GM19193 (cell line): ENCODE data around the gene PCCA.

ENCODE experiments used
- POLR2A ChIP-seq: IDR thresholded peaks from 4 replicates; pipeline ENCODE4 v1.6.1; 2011; ENCODE audit not compliant: insufficient read depth, insufficient read length; ENCODE audit errors: extremely low read depth

The PCCA gene

DNA sequence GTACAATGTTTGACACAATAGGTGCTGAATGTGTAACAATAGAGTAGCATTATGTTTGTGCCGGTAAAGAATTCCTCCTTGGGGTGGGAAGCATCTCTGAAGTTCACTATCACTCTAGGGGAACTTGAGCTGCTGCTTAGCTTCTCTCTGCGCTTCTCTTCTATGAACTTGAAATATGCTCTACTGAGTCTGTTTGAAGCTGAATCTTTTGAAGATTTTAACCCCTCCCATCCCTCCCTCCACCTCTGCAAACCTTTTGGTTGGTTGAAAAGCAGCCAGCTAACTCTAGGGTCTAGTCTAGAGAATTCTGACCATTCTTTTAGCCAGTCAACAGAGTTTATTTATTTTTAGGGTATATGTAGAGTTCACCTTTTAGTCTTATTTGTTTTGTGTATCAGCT is 2.5 kb downstream of the PCCA start:
- no peak for TF ChIP-seq POLR2A

DNA sequence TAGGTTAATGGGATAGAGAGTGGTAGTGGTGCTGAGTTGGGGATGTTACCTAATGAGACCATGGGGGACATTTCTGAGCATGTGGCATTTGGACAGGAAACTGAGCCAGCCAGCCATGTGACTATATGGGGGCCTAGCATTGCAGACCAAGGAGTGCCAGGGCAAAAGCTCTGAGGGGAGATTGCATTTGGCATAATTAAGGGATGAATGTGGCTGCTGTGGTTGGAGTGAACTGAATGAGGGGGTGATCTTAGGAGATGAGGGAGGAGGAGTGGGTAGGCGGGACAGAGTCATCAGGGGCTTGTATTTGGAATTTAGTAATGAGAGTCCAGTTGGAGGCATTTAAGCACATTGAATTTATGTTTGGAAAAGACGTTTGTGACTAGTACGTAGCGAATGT is 6.6 kb downstream of the PCCA start:
- no peak for TF ChIP-seq POLR2A

DNA sequence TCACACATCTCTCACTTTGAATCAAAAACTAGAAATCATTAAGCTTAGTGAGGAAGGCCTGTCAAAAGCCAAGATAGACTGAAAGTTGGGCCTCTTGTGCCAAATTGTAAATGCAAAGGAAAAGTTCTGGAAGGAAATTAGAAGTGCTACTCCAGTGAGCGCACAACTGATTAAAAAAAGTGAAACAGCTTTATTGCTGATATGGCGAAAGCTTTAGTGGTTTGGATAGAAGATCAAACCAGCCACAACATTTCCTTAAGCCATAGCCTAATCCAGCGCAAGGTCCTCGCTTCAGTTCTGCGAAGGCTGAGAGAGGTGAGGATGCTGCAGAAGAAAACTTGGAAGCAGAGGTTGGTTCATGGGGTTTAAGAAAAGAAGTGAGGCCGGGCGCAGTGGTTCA is 7.6 kb downstream of the PCCA start:
- TF ChIP-seq POLR2A: no peak

DNA sequence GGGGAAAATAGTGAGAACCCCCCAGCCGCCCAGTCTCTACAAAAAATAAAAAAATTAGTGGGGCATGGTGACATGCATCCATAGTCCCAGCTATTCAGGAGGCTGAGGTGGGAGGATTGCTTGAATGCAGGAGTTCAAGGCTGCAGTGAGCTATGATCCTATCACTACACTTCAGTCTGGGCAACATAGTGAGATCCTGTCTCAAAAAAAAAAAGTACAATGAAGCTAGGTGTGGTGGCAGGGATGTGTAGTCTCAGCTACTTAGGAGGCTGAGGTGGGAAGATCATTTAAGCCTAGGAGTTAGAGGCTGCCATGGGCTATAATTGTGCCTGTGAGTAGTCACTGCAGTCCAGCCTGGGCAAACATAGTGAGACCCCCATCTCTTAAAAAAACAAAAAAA is 8.9 kb downstream of the PCCA start:
- TF ChIP-seq POLR2A: no peak

DNA sequence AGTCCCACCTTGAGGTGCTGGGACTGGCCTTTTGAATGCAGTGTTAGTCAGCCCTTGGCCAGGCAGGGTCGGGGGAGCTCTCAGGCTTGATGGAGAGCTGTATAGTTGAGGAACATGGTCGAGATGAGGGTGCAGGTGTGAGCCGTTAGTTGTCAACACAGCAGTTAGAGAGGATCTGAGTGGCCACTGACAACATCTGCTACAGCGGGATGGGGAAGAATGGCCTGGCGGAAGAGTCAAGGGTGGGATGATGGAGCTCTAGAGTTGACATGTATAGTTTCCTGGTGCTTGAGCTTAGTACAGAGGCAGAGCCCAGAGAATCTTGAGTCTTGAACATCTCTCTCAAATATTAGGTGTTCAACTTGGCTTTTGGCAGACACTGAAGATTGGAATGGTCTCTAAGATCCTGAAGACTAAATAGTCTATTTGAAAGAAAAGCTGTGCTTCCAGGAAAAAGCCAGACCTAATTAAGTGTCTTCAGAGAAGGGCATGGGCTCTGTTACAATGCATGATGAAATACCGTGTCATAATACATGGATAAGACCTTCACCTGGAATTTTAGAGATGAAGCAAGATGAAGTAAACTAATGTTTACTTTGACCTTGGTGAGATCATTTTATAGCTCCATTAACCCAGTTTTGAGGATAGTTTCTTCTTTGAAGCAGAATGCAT is 9.7 kb downstream of the PCCA start:
- TF ChIP-seq POLR2A: no peak

DNA sequence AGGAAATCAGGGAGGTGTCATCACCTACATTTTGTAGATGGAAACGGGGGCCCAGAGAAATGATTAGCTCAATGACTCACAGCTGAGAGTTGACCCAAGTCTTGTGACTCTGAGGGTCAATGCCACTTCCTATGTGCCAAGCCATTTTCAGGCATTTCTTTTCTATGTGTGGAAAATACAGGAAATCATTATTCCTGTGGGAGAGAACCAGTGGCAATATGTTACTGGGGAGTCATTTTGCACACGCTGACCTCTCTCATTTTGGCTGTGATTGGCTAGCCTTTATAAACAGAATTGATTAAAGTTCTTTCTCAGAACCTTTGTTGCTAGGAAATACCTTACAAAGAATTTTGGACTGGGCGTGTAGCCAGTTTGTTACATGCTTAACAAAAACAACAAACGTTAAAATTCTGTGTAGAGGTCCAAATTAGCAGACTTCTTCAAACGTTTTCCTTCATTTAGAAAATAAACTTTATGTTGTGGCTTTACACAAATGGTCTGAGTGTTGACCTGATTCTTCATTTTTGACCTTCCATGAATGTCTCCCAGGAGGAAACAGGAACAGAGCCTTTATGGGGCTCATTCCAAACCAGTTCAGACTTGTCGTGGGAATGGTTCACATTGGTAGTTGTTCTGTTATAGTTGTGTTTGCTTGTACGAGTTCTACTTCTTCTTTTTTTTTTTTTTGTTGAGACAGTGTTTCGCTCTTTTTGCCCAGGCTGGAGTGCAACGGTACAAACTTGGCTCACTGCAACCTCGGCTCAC is 11.4 kb downstream of the PCCA start:
- TF ChIP-seq POLR2A: no peak

DNA sequence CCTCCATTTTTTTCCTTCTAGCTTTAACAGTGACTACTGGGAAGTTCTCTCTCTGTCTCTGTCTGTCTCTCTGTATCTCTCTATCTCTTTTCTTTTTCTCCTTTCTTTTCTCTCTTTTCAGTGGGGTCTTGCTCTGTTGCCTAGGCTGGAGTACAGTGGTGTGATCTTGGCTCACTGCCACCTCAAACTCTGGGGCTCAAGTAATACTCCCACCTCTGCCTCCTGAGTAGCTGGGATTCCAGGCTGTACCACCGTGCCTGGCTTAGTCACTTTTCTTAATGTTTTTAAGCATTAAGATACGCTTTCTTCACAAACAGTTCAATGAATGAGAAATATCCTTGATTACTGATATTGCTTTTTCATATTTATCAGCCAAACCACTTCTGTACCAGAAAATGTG is 13.1 kb downstream of the PCCA start:
- TF ChIP-seq POLR2A: no peak

DNA sequence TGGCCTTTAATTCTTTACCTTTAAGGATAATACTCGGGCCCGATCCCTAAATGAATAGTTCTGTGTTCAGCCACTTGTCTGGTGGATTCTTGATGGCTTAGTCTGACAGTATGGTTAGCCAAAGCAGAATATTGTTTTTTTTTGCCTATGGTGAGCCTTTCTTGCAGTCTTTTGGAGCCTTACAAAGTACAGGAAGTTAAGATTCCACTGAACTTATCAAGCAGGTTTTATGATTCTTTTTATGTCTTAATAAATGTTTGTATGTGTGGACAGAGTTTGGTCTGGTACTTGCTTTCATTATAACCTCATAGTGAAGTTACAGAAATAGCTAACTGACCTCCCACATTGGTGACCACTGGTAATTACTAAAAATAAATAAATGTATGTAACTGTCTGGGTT is 17.1 kb downstream of the PCCA start:
- no peak for TF ChIP-seq POLR2A

DNA sequence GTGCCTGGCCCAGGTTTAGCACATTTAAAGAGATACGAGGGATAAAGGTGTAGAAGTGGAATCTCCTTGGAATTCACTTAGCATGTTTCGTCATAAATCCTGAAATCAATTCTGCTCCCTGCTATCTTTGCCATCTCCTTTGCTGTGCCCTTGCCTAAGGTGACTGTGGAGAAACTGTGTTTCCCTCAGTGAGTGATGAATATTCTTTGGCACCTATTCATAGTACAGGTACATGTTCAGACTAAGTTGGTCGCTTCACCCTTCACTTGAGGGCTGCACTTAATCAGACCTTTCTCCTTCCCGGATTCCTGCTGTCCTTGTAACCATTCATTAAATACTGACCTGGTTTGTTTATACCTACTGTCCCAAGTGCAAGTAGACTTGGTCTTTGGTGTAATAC is 17.8 kb downstream of the PCCA start:
- no peak for TF ChIP-seq POLR2A

DNA sequence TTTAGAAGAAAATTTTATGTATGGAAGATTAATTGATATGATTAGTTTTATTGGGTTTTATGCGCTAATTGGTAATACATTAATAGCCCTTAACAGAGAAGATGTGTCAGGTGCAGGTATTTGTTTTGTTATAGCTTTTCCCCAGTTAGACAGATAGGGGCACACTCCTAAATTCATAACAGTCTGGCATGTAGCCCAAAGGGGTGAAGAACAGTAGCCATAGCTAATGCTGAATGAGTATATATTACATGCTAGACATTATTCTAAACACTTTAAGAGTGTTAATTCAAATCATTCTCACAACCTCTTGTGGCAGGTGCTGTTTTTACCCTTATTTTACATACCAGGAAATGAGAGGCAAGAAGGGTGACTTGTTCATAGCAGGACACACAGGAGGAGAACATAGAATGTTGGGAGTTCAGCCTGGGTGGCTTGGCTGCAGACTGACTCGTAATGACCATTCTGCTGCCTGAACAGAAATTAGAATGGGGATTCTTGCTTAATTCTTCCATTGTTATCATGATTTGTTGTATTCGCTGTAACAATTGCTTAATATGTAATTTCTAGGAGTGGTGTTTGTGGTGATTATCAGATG is 20.1 kb downstream of the PCCA start:
- TF ChIP-seq POLR2A: no peak

DNA sequence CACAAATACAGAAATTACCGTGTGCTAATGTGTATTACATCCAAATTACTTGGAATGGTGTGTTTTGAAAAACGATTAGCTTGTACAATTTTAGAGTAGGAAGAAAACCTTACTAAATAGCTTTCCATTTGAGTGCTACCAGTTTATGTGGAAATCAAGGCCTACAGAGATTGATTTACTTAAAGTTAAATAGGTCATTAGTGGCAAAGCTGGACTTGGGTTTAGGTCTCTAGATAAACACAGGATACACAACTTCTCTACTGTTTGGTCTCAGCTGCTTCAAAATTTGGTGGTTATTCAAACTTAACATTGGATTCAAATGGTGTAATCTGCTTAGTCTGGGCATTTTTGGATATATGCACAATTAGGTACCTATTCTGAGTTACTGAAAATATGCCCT is 21.4 kb downstream of the PCCA start:
- no peak for TF ChIP-seq POLR2A

DNA sequence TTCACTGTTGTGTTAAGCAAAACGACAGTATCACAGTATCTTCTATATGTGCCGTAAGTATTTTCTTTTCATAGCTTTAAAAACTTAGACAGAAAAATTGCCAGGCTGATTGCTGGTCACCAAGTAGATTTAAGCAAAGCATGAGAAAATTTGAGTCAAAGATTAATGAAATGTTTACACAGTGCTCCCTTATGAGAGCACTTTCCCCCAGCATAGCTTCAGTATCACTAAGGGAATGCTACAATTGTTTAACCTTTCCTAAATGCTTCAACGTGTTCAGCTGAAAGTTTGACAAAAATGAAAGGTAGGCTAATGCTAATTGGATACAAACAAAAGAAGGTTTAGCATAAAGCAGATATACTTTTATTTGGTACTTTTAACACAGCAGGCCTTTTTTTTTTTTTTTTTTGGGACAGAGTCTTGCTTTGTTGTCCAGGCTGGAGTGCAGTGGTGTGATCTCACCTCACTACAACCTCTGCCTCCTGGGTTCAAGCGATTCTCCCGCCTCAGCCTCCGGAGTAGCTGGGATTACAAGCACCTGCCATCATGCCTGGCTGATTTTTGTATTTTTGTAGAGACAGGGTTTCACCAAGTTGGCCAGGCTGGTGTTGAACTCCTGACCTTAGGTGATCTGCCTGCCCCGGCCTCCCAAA is 23.4 kb downstream of the PCCA start:
- no peak for TF ChIP-seq POLR2A

DNA sequence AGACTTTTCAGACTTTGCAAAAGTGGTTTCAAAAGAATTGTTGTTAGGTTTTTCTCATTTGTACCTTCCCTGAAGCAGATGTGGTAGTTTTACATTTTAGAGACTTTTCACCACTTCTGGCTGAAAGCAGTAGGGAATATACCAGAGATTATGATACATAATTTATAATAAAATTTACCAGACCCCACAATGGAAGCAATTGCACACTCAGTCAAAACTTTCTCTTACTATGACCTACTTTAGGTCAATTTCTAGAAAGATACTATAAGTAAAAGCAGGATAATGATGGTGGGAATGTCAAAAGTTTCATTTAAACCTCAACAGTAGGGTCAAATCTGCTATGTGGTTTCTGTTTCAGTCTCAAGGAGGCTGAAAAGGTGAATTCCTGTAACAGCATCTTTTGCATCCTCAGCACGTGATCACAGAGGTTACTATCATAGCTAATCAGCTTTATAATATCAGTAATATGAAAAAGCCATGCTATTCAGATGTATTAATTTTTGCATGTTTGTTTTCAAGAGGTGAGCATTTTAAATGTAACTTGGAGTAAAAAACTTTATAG is 26.9 kb downstream of the PCCA start:
- no peak for TF ChIP-seq POLR2A

DNA sequence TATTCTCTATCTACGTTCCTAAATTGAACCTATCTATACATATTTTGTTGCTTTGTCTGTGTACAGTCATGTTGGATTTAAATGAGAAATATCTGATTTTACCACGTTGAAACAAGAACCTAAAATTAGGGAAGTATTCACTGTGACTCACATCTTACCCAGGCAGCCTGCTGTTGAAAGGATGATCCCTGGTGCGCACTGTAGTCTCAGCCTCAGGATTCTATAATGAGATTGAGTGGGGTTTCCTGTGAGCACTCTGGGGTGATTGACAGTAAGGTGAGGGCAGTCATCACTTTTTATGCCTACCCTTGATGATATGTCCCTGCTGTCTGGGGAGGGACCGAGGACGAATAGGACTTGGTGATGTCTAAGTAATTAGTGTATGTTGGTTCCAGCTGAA is 35.4 kb downstream of the PCCA start:
- TF ChIP-seq POLR2A: no peak

DNA sequence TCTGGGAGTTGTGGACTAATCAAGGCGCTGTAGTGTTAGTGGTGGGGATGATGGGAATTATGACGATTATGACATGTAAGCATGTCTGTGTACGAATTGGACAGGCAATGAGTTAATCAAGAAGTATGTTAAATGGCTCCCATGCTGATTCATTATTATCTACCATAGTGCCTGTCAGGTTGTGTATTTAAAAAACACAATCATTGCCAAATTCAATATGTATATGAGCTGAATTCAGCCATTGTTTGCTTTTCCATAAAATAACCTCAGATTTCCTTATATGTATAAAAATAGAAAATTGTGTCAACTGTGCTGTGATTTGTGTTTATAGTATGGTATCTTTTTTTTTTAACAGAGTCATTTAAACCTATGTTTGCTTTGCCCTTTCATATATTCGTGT is 37.1 kb downstream of the PCCA start:
- TF ChIP-seq POLR2A: no peak

DNA sequence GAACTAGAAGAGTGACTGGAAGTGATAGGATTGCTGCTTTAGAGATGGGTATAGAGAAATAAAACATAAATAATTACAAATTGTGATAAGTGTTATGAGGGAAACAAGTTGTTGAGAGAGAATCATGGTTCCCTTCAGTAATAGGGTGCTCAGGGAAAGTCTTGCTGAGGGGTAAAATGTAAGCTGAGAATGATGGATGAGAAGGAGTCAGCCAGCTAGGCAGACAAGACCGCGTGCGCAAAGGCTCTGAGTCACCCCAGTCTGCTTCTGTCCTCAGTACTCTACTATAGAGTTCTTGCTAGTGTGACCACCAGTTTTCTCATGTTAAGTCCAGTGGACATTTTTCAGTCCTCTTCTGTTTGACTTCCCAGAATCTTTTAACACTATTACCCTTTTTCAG is 39.5 kb downstream of the PCCA start:
- TF ChIP-seq POLR2A: no peak

DNA sequence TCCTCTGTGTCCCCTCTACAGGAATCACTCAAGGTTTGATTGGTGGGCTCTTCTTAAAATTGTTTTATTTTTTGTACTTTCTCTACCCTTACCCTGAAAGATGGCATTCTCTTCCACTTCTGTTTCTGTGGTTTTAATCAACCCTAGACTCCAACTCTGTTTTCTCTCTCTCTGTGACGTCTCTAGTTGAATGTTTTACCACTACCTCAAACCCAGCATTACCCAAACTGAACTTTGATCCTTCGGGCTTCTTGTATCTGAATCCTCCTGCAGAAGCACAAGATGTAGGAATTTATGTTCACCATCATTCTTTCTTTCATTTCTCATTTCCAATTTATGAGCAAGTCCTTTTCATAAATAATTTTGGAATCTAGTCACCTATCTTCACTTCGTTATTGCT is 39.9 kb downstream of the PCCA start:
- TF ChIP-seq POLR2A: no peak
